Urinary bladder (tissue), 4 donors: ENCODE measurements around the gene CDS1. TPM values are rescaled to one million over a fixed set of nuclear protein-coding genes. Genes with fewer than 3 reads are reported as not detected.
"Not testable (repeated sequence)": the region's sequence is repeated elsewhere in the genome, so short reads cannot be mapped to it uniquely, and the experiment has no call there.

Source experiments
- DNase-seq: peaks from one replicate; pipeline ENCODE4 v3.0.0-alpha.2; 2015; ENCODE audit errors: extremely low spot score
- H3K27ac ChIP-seq: one replicate; pipeline ENCODE4 v1.5.1; 2013; ENCODE audit warnings: low read depth, mild to moderate bottlenecking, moderate library complexity
- H3K36me3 ChIP-seq: one replicate; pipeline ENCODE4 v1.6.1; 2013; ENCODE audit warnings: mild to moderate bottlenecking, moderate library complexity; ENCODE audit not compliant: insufficient read depth
- H3K4me1 ChIP-seq: one replicate; pipeline ENCODE4 v1.6.1; 2013; ENCODE audit warnings: mild to moderate bottlenecking, moderate library complexity; ENCODE audit not compliant: insufficient read depth
- H3K4me3 ChIP-seq: one replicate; pipeline ENCODE4 v1.5.1; 2013; ENCODE audit warnings: low read depth, low read length
- WGBS: extraction: QIAGEN DNeasy Blood & Tissue Kit; methylation state at CpG from one replicate; pipeline ENCODE4 v1.1.7; 2013; 5-methylcytosine and 5-hydroxymethylcytosine counted together
- polyA plus RNA-seq: library from polyadenylated mRNA; stranded (reverse); fragments of 200-250 nt; gene quantifications from one replicate; pipeline ENCODE4 v1.2.3, GENCODE V29; 2013
- total RNA-seq: library from RNA; depleted of rRNA; stranded (reverse); fragments of >200 nt; gene quantifications from one replicate; pipeline ENCODE4 v1.2.3, GENCODE V29; 2014
- donor health status: healthy with polysubstance abuse.
- donor health status: healthy.

Gene CDS1
- total and polyA plus RNA-seq, 2 donors: 1.6 to 5.3 TPM

DNA sequence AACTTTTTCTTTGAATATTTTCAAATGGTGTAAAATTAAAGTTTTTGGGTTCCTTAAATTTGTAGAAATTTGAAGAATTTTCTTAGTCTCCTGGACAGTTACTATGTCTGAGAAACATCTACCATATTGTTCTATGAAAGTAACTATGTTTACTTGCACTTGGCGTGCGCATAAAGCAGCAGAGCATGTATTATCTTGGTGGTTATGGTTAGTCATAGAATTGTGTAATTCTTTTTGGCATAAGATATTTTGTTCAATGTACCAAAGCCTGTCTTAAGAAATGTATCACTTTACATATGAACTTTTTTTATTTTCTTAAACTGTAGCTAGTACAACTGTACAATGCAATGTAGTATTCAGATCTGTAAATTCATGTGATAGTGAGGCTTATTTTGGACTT lies 49.2 kb downstream of the CDS1 start:
- WGBS: 66% methylated on average over 2 of the region's 2 CpGs
- Histone ChIP-seq H3K4me1 (no peaks in the 10 kb centered on the region), H3K4me3 (no peak overlapping the region), H3K27ac (no peak overlapping the region), H3K36me3 (no peaks in the 10 kb centered on the region)
- no peak for DNase-seq

GRCh38 chr4:84634961-84635360 lies 52.0 kb downstream of the CDS1 start:
- H3K4me3 ChIP-seq: no peak overlapping the region
- H3K4me1 ChIP-seq: no peaks in the 10 kb centered on the region
- no peak for DNase-seq
- H3K36me3 ChIP-seq: peaks cover 3% of the 10 kb centered on the region
- WGBS: 91% methylated on average over 1 of the region's 1 CpG
- H3K27ac ChIP-seq: no peak overlapping the region

GRCh38 chr4:84638092-84638491 lies 55.2 kb downstream of the CDS1 start:
- no peak for DNase-seq
- Histone ChIP-seq H3K4me1 (no peaks in the 10 kb centered on the region), H3K4me3 (no peak overlapping the region), H3K27ac (no peak overlapping the region), H3K36me3 (peaks cover 3% of the 10 kb centered on the region)

GRCh38 chr4:84639145-84639544 lies 56.2 kb downstream of the CDS1 start:
- WGBS: 97% methylated on average over 1 of the region's 1 CpG
- Histone ChIP-seq H3K4me3 (no peak overlapping the region), H3K4me1 (no peaks in the 10 kb centered on the region), H3K36me3 (peaks cover 3% of the 10 kb centered on the region), H3K27ac (no peak overlapping the region)
- DNase-seq: no peak

GRCh38 chr4:84644087-84644486 lies 61.2 kb downstream of the CDS1 start:
- no peak overlapping the region for H3K27ac ChIP-seq

DNA sequence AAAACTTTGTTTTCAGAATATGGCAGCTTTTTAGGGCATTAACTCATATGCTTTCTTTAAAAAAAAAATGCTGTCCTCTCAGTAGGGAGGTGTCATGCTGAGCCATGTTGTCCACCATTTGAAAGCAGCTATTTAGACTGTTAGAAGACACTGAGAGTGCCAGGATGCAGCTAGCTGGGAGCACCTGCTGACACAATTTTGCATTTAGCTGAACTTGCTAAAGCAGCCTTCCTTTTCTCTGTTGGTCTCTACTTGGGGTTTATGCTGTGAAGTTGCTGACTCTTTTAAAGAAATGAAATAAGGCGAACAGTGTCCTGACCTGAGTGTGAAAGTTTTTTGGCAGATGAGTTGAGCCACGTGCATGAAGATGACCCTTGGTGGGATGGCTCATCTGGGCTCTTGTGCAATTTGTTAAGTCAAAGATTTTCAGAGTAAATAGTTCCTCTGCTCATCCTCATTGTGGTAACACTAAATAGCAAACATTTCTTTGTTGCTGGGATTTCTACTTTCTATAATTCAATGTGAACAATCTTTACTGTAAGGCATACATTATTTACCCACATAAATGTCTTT lies 64.5 kb downstream of the CDS1 start:
- 63% methylated on average over 2 of the region's 2 CpGs for WGBS
- Histone ChIP-seq H3K4me1 (no peaks in the 10 kb centered on the region), H3K36me3 (no peaks in the 10 kb centered on the region), H3K4me3 (no peak overlapping the region), H3K27ac (no peak overlapping the region)
- no peak for DNase-seq

More at GRCh38 chr4:84644087-84644486, 61.2 kb downstream of the CDS1 start:
- 92% methylated on average over 5 of the region's 5 CpGs for WGBS
- no peaks in the 10 kb centered on the region for H3K4me1 ChIP-seq
- no peak overlapping the region for H3K4me3 ChIP-seq
- DNase-seq: no peak
- H3K36me3 ChIP-seq: no peaks in the 10 kb centered on the region

DNA sequence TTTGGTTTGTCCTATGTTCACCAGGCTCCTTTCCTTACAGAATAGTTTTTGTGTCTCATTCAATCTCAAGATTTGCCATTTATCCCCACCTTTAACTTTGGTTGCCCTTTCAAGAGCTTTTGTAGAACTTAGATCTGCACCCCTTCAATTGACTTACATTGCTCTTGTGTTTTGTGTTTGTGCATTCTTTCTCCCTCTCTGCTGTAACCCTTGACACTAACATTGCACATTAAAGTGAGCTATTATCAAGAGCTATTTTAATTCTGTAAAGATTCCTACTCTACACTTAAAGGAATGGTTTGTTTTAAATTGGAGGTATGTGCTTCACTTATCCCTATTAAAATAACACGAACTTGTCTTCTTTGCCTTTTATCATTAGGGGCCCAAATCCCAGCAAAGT lies 65.3 kb downstream of the CDS1 start:
- H3K4me1 ChIP-seq: no peaks in the 10 kb centered on the region
- no peaks in the 10 kb centered on the region for H3K36me3 ChIP-seq
- 63% methylated on average over 1 of the region's 1 CpG for WGBS
- H3K4me3 ChIP-seq: no peak overlapping the region
- DNase-seq: no peak
- H3K27ac ChIP-seq: no peak overlapping the region

GRCh38 chr4:84648863-84649647 lies 66.1 kb downstream of the CDS1 start:
- WGBS: 72% methylated on average over 10 of the region's 10 CpGs
- Histone ChIP-seq H3K36me3 (no peaks in the 10 kb centered on the region), H3K4me1 (no peaks in the 10 kb centered on the region), H3K27ac (no peak overlapping the region), H3K4me3 (no peak overlapping the region)
- DNase-seq: no peak

DNA sequence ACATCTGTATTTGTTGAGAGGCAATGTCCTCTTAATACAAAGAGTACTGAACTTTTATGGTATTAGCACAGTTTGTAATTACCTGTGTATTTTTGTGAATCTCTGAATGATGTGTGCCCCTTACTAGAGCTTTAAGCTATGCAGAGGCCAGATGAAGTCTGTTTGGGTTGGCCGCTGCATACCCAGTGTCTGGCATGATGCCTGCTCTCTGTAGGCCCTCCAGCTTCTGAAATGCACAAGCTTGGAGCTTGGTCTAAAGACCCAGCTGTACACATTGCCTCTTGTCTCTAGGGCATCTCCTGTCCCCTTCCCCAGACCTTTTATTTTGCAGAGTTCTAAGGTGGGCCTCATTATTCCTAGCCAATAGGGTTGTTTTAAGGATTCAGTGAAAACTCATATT lies 68.6 kb downstream of the CDS1 start:
- WGBS: 77% methylated on average over 1 of the region's 1 CpG
- Histone ChIP-seq H3K4me1 (no peaks in the 10 kb centered on the region), H3K4me3 (no peak overlapping the region), H3K36me3 (no peaks in the 10 kb centered on the region), H3K27ac (no peak overlapping the region)
- no peak for DNase-seq

DNA sequence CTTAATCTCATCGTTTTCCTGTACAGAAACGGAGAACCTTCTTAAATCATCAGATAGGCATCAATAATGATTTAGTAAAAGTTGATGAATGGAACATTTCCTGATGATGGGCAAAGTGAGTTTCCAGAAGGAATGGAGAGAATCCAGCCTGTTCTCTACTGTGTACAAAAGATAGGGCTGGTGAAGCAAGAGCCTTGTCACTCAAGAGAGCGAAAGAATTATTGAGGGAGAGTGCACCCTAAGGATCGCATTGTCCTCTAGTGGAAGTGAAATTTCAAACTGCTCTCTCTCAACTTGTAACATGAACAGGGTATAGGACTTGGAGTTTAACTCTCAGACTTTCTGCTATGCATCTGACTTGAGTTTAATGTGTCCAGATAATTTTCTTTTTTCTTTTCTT lies 69.6 kb downstream of the CDS1 start:
- H3K36me3 ChIP-seq: no peaks in the 10 kb centered on the region
- H3K27ac ChIP-seq: no peak overlapping the region
- no peak overlapping the region for H3K4me3 ChIP-seq
- H3K4me1 ChIP-seq: no peaks in the 10 kb centered on the region
- no peak for DNase-seq
- 92% methylated on average over 4 of the region's 4 CpGs for WGBS

DNA sequence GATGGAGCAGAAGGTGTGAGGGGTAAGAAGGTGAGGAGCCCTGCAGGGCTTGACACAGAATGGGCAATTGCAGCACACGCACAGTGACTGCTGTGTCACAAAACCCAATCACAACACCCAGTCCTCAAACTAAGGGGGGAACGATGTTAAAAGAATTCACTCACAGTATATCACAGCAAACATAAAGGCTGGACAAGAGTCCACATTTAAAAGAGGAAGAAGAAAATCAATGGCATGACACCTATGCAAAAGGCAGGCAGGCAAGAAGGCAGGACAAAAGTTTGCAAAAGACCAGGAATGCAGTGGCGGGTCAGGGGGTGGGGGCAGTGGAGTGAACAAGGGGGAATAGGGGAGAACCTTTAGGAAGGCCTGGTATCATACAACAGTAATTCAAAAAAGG lies 77.7 kb downstream of the CDS1 start:
- Histone ChIP-seq H3K4me1 (no peaks in the 10 kb centered on the region), H3K4me3 (no peak overlapping the region), H3K36me3 (no peaks in the 10 kb centered on the region), H3K27ac (no peak overlapping the region)
- no peak for DNase-seq
- 90% methylated on average over 3 of the region's 3 CpGs for WGBS

- 42% methylated on average over 4 of the region's 4 CpGs for WGBS
- no peak for DNase-seq
- Histone ChIP-seq H3K4me3 (no peak overlapping the region), H3K4me1 (no peaks in the 10 kb centered on the region), H3K27ac (no peak overlapping the region), H3K36me3 (no peaks in the 10 kb centered on the region)
These were observed 78.4 kb downstream of the CDS1 start for GRCh38 chr4:84661191-84661939.

GRCh38 chr4:84664767-84665166 lies 81.8 kb downstream of the CDS1 start:
- 97% methylated on average over 19 of the region's 19 CpGs for WGBS
- H3K36me3 ChIP-seq, H3K4me3 ChIP-seq: not testable (repeated sequence)

DNA sequence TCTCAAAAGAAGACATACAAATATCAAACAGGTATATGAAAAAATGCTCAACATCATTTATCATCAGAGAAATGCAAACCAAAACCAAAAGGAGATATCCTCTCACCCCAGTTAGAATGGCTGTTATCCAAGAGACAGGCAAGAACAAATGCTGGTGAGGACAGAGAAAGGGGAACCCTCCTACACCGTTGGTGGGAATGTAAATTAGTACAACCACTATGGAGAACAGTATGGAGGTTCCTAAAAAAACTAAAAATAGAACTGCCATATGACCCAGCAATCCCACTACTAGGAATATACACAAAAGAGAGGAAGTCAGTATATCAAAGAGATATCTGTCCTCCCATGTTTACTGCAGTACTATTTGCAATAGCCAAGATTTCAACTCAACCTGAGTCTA lies 83.5 kb downstream of the CDS1 start:
- no peak for DNase-seq
- WGBS: 94% methylated on average over 1 of the region's 1 CpG
- Histone ChIP-seq H3K27ac (no peak overlapping the region), H3K36me3 (peaks cover 1% of the 10 kb centered on the region), H3K4me3 (no peak overlapping the region), H3K4me1 (no peaks in the 10 kb centered on the region)

More at GRCh38 chr4:84664767-84665166, 81.8 kb downstream of the CDS1 start:
- DNase-seq, H3K27ac ChIP-seq, H3K4me1 ChIP-seq: not testable (repeated sequence)
